ENCODE measurements around the gene PDILT.

DNA sequence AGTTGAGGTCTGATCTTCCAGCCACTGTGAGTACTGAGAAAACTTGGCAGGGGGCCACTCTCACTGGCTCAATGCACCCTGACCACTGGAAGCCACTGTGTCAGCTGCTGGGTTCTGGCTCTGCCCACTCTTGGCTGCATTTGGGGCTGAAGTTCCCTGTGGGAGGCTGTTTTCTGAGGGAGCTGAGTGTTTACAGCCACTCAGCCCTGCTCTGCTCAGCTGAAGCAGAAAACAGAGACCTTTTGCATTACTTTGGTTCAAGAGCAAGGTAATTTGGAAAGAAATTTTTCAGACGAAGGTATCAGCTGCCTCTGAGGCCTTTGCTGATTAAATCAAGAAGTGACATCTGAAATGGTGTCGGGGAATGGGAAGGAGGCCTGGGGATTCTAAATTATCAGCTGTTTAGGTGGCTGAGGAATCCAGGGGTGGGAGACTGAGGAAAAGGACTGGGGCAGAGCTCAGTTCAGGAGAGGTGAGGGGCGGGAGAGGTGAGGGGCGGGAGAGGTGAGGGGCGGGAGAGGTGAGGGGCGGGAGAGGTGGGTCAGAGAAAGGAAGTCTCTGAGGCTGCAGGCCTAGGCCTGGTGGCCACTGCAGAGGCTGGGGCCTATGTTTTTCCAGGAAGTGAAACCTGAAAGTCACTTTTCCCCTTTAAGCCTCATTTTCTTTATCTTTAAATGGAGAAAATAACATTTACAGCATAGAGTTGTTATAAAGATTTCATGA lies 5.0 kb upstream of the PDILT start, which contains the start of gene ACSM5:
- TF ChIP-seq, protein P1, sequence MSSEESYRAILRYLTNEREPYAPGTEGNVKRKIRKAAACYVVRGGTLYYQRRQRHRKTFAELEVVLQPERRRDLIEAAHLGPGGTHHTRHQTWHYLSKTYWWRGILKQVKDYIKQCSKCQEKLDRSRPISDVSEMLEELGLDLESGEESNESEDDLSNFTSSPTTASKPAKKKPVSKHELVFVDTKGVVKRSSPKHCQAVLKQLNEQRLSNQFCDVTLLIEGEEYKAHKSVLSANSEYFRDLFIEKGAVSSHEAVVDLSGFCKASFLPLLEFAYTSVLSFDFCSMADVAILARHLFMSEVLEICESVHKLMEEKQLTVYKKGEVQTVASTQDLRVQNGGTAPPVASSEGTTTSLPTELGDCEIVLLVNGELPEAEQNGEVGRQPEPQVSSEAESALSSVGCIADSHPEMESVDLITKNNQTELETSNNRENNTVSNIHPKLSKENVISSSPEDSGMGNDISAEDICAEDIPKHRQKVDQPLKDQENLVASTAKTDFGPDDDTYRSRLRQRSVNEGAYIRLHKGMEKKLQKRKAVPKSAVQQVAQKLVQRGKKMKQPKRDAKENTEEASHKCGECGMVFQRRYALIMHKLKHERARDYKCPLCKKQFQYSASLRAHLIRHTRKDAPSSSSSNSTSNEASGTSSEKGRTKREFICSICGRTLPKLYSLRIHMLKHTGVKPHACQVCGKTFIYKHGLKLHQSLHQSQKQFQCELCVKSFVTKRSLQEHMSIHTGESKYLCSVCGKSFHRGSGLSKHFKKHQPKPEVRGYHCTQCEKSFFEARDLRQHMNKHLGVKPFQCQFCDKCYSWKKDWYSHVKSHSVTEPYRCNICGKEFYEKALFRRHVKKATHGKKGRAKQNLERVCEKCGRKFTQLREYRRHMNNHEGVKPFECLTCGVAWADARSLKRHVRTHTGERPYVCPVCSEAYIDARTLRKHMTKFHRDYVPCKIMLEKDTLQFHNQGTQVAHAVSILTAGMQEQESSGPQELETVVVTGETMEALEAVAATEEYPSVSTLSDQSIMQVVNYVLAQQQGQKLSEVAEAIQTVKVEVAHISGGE (tag by site-specific recombination; conservative IDR thresholded peaks at IDR 0.05; ENCODE audit: low read depth), result no peak
- no peak for TF ChIP-seq RBAK (tag by site-specific recombination; IDR thresholded peaks at IDR 0.05)
- no peak for TF ChIP-seq ZNF426 (tag by site-specific recombination; IDR thresholded peaks at IDR 0.05)
- TF ChIP-seq, protein P2, sequence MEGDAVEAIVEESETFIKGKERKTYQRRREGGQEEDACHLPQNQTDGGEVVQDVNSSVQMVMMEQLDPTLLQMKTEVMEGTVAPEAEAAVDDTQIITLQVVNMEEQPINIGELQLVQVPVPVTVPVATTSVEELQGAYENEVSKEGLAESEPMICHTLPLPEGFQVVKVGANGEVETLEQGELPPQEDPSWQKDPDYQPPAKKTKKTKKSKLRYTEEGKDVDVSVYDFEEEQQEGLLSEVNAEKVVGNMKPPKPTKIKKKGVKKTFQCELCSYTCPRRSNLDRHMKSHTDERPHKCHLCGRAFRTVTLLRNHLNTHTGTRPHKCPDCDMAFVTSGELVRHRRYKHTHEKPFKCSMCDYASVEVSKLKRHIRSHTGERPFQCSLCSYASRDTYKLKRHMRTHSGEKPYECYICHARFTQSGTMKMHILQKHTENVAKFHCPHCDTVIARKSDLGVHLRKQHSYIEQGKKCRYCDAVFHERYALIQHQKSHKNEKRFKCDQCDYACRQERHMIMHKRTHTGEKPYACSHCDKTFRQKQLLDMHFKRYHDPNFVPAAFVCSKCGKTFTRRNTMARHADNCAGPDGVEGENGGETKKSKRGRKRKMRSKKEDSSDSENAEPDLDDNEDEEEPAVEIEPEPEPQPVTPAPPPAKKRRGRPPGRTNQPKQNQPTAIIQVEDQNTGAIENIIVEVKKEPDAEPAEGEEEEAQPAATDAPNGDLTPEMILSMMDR (tag by site-specific recombination; IDR thresholded peaks at IDR 0.05), result no peak
- TF ChIP-seq ZNF837 (tag by site-specific recombination; IDR thresholded peaks at IDR 0.05), result no peak
- TF ChIP-seq, protein P3, sequence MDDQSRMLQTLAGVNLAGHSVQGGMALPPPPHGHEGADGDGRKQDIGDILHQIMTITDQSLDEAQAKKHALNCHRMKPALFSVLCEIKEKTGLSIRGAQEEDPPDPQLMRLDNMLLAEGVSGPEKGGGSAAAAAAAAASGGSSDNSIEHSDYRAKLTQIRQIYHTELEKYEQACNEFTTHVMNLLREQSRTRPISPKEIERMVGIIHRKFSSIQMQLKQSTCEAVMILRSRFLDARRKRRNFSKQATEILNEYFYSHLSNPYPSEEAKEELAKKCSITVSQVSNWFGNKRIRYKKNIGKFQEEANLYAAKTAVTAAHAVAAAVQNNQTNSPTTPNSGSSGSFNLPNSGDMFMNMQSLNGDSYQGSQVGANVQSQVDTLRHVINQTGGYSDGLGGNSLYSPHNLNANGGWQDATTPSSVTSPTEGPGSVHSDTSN (CRISPR knock-in tag; IDR thresholded peaks at IDR 0.05), result no peak
- TF ChIP-seq ZNF658 (tag by site-specific recombination; IDR thresholded peaks at IDR 0.05), result no peak

Measured in HEK293 (cell line).